HEK293 (cell line): Measurements from ENCODE around the gene CYS1.

Source experiments
- CTCF ChIP-seq: fragments of 450-650 bp; formaldehyde crosslinking; IDR thresholded peaks from 2 replicates; pipeline ENCODE4 v1.5.1; 2016; ENCODE audit warnings: missing biosample characterization, missing genetic modification characterization
- SALL2 ChIP-seq: fragments of 450-650 bp; formaldehyde crosslinking; IDR thresholded peaks from 2 replicates; pipeline ENCODE4 v1.5.0; 2017; ENCODE audit warnings: missing biosample characterization, mild to moderate bottlenecking, missing genetic modification characterization, borderline replicate concordance
- TSHZ1 ChIP-seq: fragments of 450-650 bp; formaldehyde crosslinking; IDR thresholded peaks from 2 replicates; pipeline ENCODE4 v1.5.1; 2016; ENCODE audit warnings: missing biosample characterization, missing genetic modification characterization, borderline replicate concordance
- ZBTB20 ChIP-seq: fragments of 450-650 bp; formaldehyde crosslinking; IDR thresholded peaks from 2 replicates; pipeline ENCODE4 v1.5.1; 2016; ENCODE audit warnings: missing biosample characterization, missing genetic modification characterization
- ZBTB49 ChIP-seq: fragments of 450-650 bp; formaldehyde crosslinking; IDR thresholded peaks from 2 replicates; pipeline ENCODE4 v1.5.1; 2016; ENCODE audit warnings: missing biosample characterization, missing genetic modification characterization, low read depth
- ZFP37 ChIP-seq: fragments of 450-650 bp; formaldehyde crosslinking; IDR thresholded peaks from 2 replicates; pipeline ENCODE4 v1.5.1; 2016; ENCODE audit warnings: missing biosample characterization, missing genetic modification characterization
- ZNF175 ChIP-seq: fragments of 450-650 bp; formaldehyde crosslinking; IDR thresholded peaks from 2 replicates; pipeline ENCODE4 v1.5.1; 2016; ENCODE audit warnings: missing biosample characterization, missing genetic modification characterization
- ZNF350 ChIP-seq: fragments of 450-650 bp; formaldehyde crosslinking; IDR thresholded peaks from 2 replicates; pipeline ENCODE4 v1.5.0; 2017; ENCODE audit warnings: missing biosample characterization, mild to moderate bottlenecking, missing genetic modification characterization
- ZNF561 ChIP-seq: fragments of 450-650 bp; IDR thresholded peaks from 2 replicates; pipeline ENCODE4 v1.5.1; 2018; ENCODE audit warnings: missing biosample characterization, missing genetic modification characterization, borderline replicate concordance
- ZNF623 ChIP-seq: fragments of 450-650 bp; formaldehyde crosslinking; IDR thresholded peaks from 2 replicates; pipeline ENCODE4 v1.5.1; 2016; ENCODE audit warnings: missing biosample characterization, missing genetic modification characterization
- ZNF777 ChIP-seq: fragments of 450-650 bp; formaldehyde crosslinking; IDR thresholded peaks from 2 replicates; pipeline ENCODE4 v1.5.1; 2017; ENCODE audit warnings: missing biosample characterization, missing genetic modification characterization, borderline replicate concordance
- ZNF843 ChIP-seq: fragments of 450-650 bp; formaldehyde crosslinking; IDR thresholded peaks from 2 replicates; pipeline ENCODE4 v1.5.1; 2016; ENCODE audit warnings: missing biosample characterization, missing genetic modification characterization
- ZSCAN30 ChIP-seq: fragments of 450-650 bp; IDR thresholded peaks from 2 replicates; pipeline ENCODE4 v1.5.1; 2018; ENCODE audit warnings: missing biosample characterization, mild to moderate bottlenecking, missing genetic modification characterization, moderate library complexity

GRCh38 chr2:10022445-10022844, 57.8 kb downstream of the CYS1 start:
- TF ChIP-seq ZNF843 (tag by site-specific recombination) (no peak), CTCF (no peak), ZNF350 (tag by site-specific recombination) (no peak), ZBTB20 (tag by site-specific recombination) (no peak), ZSCAN30 (tag by site-specific recombination) (no peak), ZNF561 (tag by site-specific recombination) (no peak), ZNF777 (no peak), SALL2 (no peak), ZNF175 (no peak), ZBTB49 (tag by site-specific recombination) (no peak), ZFP37 (tag by site-specific recombination) (no peak), TSHZ1 (tag by site-specific recombination) (no peak), ZNF623 (tag by site-specific recombination) (no peak)
